Sigmoid colon (tissue), 7 donors: ENCODE measurements around the gene PRELID2. TPM values are rescaled to one million over a fixed set of nuclear protein-coding genes. Genes with fewer than 3 reads are reported as not detected.

Experiments
- DNase-seq: peaks from one replicate; pipeline ENCODE4 v3.0.0-alpha.2; 2019
- H3K27ac ChIP-seq, 4 donors: fragments of 200-600 bp; sonication (generic); one replicate each; pipeline ENCODE4 v1.5.1; 2016 to 2019; ENCODE audit warnings: mild to moderate bottlenecking in 1 of 4
- H3K27me3 ChIP-seq, 3 donors: fragments of 200-600 bp; sonication (generic); one replicate each; pipeline ENCODE4 v1.5.1; 2019; ENCODE audit warnings: mild to moderate bottlenecking in 1 of 3
- H3K36me3 ChIP-seq, 4 donors: fragments of 200-600 bp; sonication (generic); one replicate each; pipeline ENCODE4 v1.5.1; 2016 to 2019
- H3K4me1 ChIP-seq, 4 donors: fragments of 200-600 bp; sonication (generic); one replicate each; pipeline ENCODE4 v1.5.1; 2017 to 2019
- H3K4me3 ChIP-seq, 4 donors: fragments of 200-600 bp; sonication (generic); one replicate each; pipeline ENCODE4 v1.5.1; 2017 to 2019; ENCODE audit warnings: mild to moderate bottlenecking in 2 of 4, moderate library complexity in 1 of 4
- H3K9me3 ChIP-seq, 4 donors: fragments of 200-600 bp in 3 of 4; sonication (generic) in 3 of 4; one replicate each; pipeline versions ENCODE4 v1.5.1 to v1.6.1; 2013 to 2019
- CTCF ChIP-seq, 4 experiments: fragments of 450-650 bp in 3 of 4; fragments of 200-600 bp in 1 of 4; IDR thresholded peaks; one replicate each; pipeline ENCODE4 v1.5.1; 2016 to 2019; ENCODE audit warnings: antibody characterized with exemption in 4 of 4, mild to moderate bottlenecking in 3 of 4, moderate library complexity in 2 of 4
- EP300 ChIP-seq, 4 donors: sonication (generic); formaldehyde crosslinking; IDR thresholded peaks; one replicate each; pipeline ENCODE4 v1.6.1; 2017; ENCODE audit warnings: antibody characterized with exemption in 4 of 4
- POLR2A ChIP-seq, 2 donors: fragments of 450-650 bp; IDR thresholded peaks; one replicate each; pipeline ENCODE4 v1.6.1; 2016; ENCODE audit warnings: antibody characterized with exemption in 2 of 2, mild to moderate bottlenecking in 2 of 2, moderate library complexity in 2 of 2
- POLR2AphosphoS5 ChIP-seq, 4 donors: sonication (generic); formaldehyde crosslinking; IDR thresholded peaks; one replicate each; pipeline ENCODE4 v1.6.1; 2017; ENCODE audit warnings: antibody characterized with exemption in 4 of 4
- WGBS, 2 donors: extraction: QIAGEN DNeasy Blood & Tissue Kit; methylation state at CpG; one replicate each; pipeline ENCODE4 v1.1.7; 2013; 5-methylcytosine and 5-hydroxymethylcytosine counted together
- intact Hi-C: fragments of 100-400 bp; cut with DNase I; formaldehyde crosslinking; loops from one replicate; pipeline ENCODE4 v1.15.1; 2023
- polyA plus RNA-seq, 3 donors: library from polyadenylated mRNA; stranded (reverse); fragments of 200-250 nt; gene quantifications; one replicate each; pipeline ENCODE4 v1.2.3, GENCODE V29; 2013
- total RNA-seq, 4 donors: library from RNA; depleted of rRNA; stranded (reverse); fragments of >200 nt; gene quantifications; one replicate each; pipeline ENCODE4 v1.1.0, GENCODE V29; 2016
- donor health status: healthy with polysubstance abuse.
- donor health status: Bipolar disorder and iron deficiency.
- donor health status: healthy.

PRELID2 gene
- total and polyA plus RNA-seq, 7 donors = 7.1 to 62.5 (median 19.9) TPM

GRCh38 chr5:145847499-145848497 lies 12.7 kb upstream of the PRELID2 start:
- no peak for DNase-seq
- 87 to 91% methylated on average over 6 of the region's 6 CpGs for WGBS, 2 donors
- no peaks in the 10 kb centered on the region for H3K4me1 ChIP-seq
- H3K4me3 ChIP-seq = no peak overlapping the region
- no peaks in the 10 kb centered on the region for H3K27me3 ChIP-seq
- no peaks in the 10 kb centered on the region for H3K36me3 ChIP-seq
- TF ChIP-seq CTCF (IDR thresholded peaks at IDR 0.05) (no peak), EP300 (IDR thresholded peaks at IDR 0.05) (no peak), POLR2AphosphoS5 (IDR thresholded peaks at IDR 0.05) (no peak), POLR2A (IDR thresholded peaks at IDR 0.05) (no peak)
- no peaks in the 10 kb centered on the region for H3K9me3 ChIP-seq
- no peak overlapping the region for H3K27ac ChIP-seq
- intact Hi-C loops = no loop called here

- intact Hi-C loops = no loop called here
- no peaks in the 10 kb centered on the region for H3K9me3 ChIP-seq
- H3K4me1 ChIP-seq = no peaks in the 10 kb centered on the region
- DNase-seq = no peak
- no peaks in the 10 kb centered on the region for H3K27me3 ChIP-seq
- no peak overlapping the region for H3K27ac ChIP-seq
- 76 to 82% methylated on average over 3 of the region's 3 CpGs for WGBS, 2 donors
- TF ChIP-seq EP300 (IDR thresholded peaks at IDR 0.05) (no peak), POLR2A (IDR thresholded peaks at IDR 0.05) (no peak), CTCF (IDR thresholded peaks at IDR 0.05) (no peak), POLR2AphosphoS5 (IDR thresholded peaks at IDR 0.05) (no peak)
- H3K36me3 ChIP-seq = no peaks in the 10 kb centered on the region
- no peak overlapping the region for H3K4me3 ChIP-seq
Observed at GRCh38 chr5:145846081-145846480, 10.9 kb upstream of the PRELID2 start.

- Histone ChIP-seq H3K9me3 (no peaks in the 10 kb centered on the region), H3K4me1 (no peaks in the 10 kb centered on the region), H3K27me3 (no peaks in the 10 kb centered on the region), H3K27ac (no peak overlapping the region), H3K4me3 (no peak overlapping the region), H3K36me3 (no peaks in the 10 kb centered on the region)
- intact Hi-C loops = no loop called here
- TF ChIP-seq POLR2A (IDR thresholded peaks at IDR 0.05) (no peak), EP300 (IDR thresholded peaks at IDR 0.05) (no peak), CTCF (IDR thresholded peaks at IDR 0.05) (no peak), POLR2AphosphoS5 (IDR thresholded peaks at IDR 0.05) (no peak)
- DNase-seq = no peak
Observed at GRCh38 chr5:145841299-145841698, 6.2 kb upstream of the PRELID2 start.

GRCh38 chr5:145840458-145841132 lies 5.5 kb upstream of the PRELID2 start:
- WGBS, 2 donors = 93 to 96% methylated on average over 3 of the region's 3 CpGs
- no peak overlapping the region for H3K27ac ChIP-seq
- DNase-seq = no peak

More at GRCh38 chr5:145840458-145841132, 5.5 kb upstream of the PRELID2 start:
- no peak for TF ChIP-seq POLR2A (IDR thresholded peaks at IDR 0.05)
- no peak for TF ChIP-seq POLR2AphosphoS5 (IDR thresholded peaks at IDR 0.05)
- TF ChIP-seq EP300 (IDR thresholded peaks at IDR 0.05) = no peak
- TF ChIP-seq CTCF (IDR thresholded peaks at IDR 0.05) = no peak
- intact Hi-C loops = no loop called here
- Histone ChIP-seq H3K27me3 (no peaks in the 10 kb centered on the region), H3K4me1 (peaks cover 0 to 7% (median 7%) of the 10 kb centered on the region in 4 donors), H3K9me3 (no peaks in the 10 kb centered on the region), H3K4me3 (no peak overlapping the region), H3K36me3 (no peaks in the 10 kb centered on the region)
